Neural progenitor cell (in vitro differentiated cells): ENCODE data around the gene WRAP73.

Experiments
- CTCF ChIP-seq: fragments of 200-600 bp; sonication (generic); IDR thresholded peaks from 2 replicates; pipeline ENCODE4 v1.5.1; 2017; ENCODE audit warnings: antibody characterized with exemption, mild to moderate bottlenecking
- EZH2 ChIP-seq: fragments of 200-600 bp; sonication (generic); IDR thresholded peaks from 2 replicates; pipeline ENCODE4 v1.6.1; 2017; ENCODE audit warnings: antibody characterized with exemption, mild to moderate bottlenecking, moderate library complexity
- EZH2phosphoT487 ChIP-seq: fragments of 200-600 bp; sonication (generic); IDR thresholded peaks from 2 replicates; pipeline ENCODE4 v1.6.1; 2017; ENCODE audit warnings: antibody characterized with exemption

- TF ChIP-seq CTCF (no peak), EZH2 (no peak), EZH2phosphoT487 (no peak)
Observed at GRCh38 chr1:3672971-3673361, 23.1 kb upstream of the WRAP73 start.
